ENCODE results near the gene TTLL13. TPM values are rescaled to one million over a fixed set of nuclear protein-coding genes. Genes with fewer than 3 reads are reported as not detected.
"Not testable (repeated sequence)": the region's sequence is repeated elsewhere in the genome, so short reads cannot be mapped to it uniquely, and the experiment has no call there.

Gene TTLL13
- total and polyA plus RNA-seq, 2 of the 8 experiments (the other 6 are each of a cell fraction or from before 2014, with no cell fraction given) = 0.03 TPM; not detected in 1

- H3K9ac ChIP-seq (replicated peaks in 1 of 4; ENCODE audit: extremely low read depth in 1 of 4, low read depth in 3 of 4, low read length in 3 of 4); H3K79me2 ChIP-seq (ENCODE audit: control insufficient read depth in 1 of 2, insufficient read depth in 2 of 2, low read length in 2 of 2); H2AFZ ChIP-seq (ENCODE audit: low read length); H3K4me2 ChIP-seq (ENCODE audit: insufficient read depth in 1 of 2, low read depth in 2 of 2, low read length in 2 of 2); H4K5ac ChIP-seq (ENCODE audit: insufficient read length, low read depth, low read length); H2BK20ac ChIP-seq (ENCODE audit: low read length); H2BK5ac ChIP-seq (ENCODE audit: low read depth, low read length); H4K8ac ChIP-seq (ENCODE audit: extremely low read depth, insufficient read depth, low read length); H4K91ac ChIP-seq (replicated peaks; ENCODE audit: insufficient read length, low read length); H4K20me1 ChIP-seq (replicated peaks in 1 of 2; ENCODE audit: control insufficient read depth in 1 of 2, insufficient read depth in 2 of 2, low read length in 2 of 2); H3K27me3 ChIP-seq (replicated peaks in 1 of 4; ENCODE audit: control insufficient read depth in 3 of 4, extremely low read depth in 1 of 4, insufficient read depth in 3 of 4, low read length in 3 of 4); H2AK5ac ChIP-seq (ENCODE audit: low read depth, low read length); H3K36me3 ChIP-seq (ENCODE audit: control insufficient read depth in 2 of 4, insufficient read depth in 4 of 4, low read length in 3 of 4); H3K56ac ChIP-seq (replicated peaks; ENCODE audit: insufficient read length, low read depth, low read length); H3K4me3 ChIP-seq (ENCODE audit: extremely low read depth in 1 of 4, insufficient read depth in 2 of 4, low read depth in 3 of 4, low read length in 4 of 4); H3K14ac ChIP-seq (ENCODE audit: insufficient read length); H3K4ac ChIP-seq (replicated peaks; ENCODE audit: insufficient read length, low read depth, low read length); H3K79me1 ChIP-seq (ENCODE audit: low read depth, low read length); H3K23ac ChIP-seq (ENCODE audit: insufficient read length); FAIRE-seq; H3K27ac ChIP-seq (ENCODE audit: low read depth, low read length); H3K4me1 ChIP-seq (replicated peaks in 1 of 4; ENCODE audit: control insufficient read depth in 3 of 4, insufficient read depth in 4 of 4, low read length in 3 of 4); DNase-seq (ENCODE audit: low read depth in 1 of 2, low spot score in 2 of 2); H2BK15ac ChIP-seq (ENCODE audit: low read length); H3K23me2 ChIP-seq (ENCODE audit: low read depth, low read length); H3K9me3 ChIP-seq (ENCODE audit: insufficient read depth in 2 of 2, low read depth in 1 of 2, low read length in 1 of 2); H2BK120ac ChIP-seq (replicated peaks; ENCODE audit: low read depth, low read length); H2BK12ac ChIP-seq (ENCODE audit: low read depth, low read length); H3K18ac ChIP-seq (ENCODE audit: extremely low read depth, low read length): not testable (repeated sequence)
- 94% methylated on average over 7 of the region's 12 CpGs; no CpG with 5 or more reads in 1 of the 2 experiments for WGBS, 2 experiments (ENCODE audit: extremely low coverage in 1 of 2, insufficient coverage in 1 of 2, insufficient read length in 1 of 2, insufficient replicate concordance in 2 of 2, low coverage in 1 of 2, low lambda C conversion rate in 2 of 2, missing lambda C conversion rate in 1 of 2)
- ChIA-PET CTCF (ENCODE audit: partially characterized antibody) (interaction anchor here (1.0 kb wide), 1 partner anchor 135 kb away, joined by 3 read pairs; no protein-coding TSS in a partner anchor), POLR2A (ENCODE audit: partially characterized antibody) (interaction anchor here (0.7 kb wide), 1 partner anchor 10 kb away, joined by 3 read pairs; no protein-coding TSS in a partner anchor)
Observed at GRCh38 chr15:90278467-90278866, 29.1 kb downstream of the TTLL13 start.

- not testable (repeated sequence) for FAIRE-seq; H4K5ac ChIP-seq (ENCODE audit: insufficient read length, low read depth, low read length); H2BK5ac ChIP-seq (ENCODE audit: low read depth, low read length); H3K14ac ChIP-seq (ENCODE audit: insufficient read length); H3K36me3 ChIP-seq (ENCODE audit: control insufficient read depth in 2 of 4, insufficient read depth in 4 of 4, low read length in 3 of 4); H4K8ac ChIP-seq (ENCODE audit: extremely low read depth, insufficient read depth, low read length); H3K79me2 ChIP-seq (ENCODE audit: control insufficient read depth in 1 of 2, insufficient read depth in 2 of 2, low read length in 2 of 2); H2AFZ ChIP-seq (ENCODE audit: low read length); H2BK12ac ChIP-seq (ENCODE audit: low read depth, low read length); H3K4me1 ChIP-seq (replicated peaks in 1 of 4; ENCODE audit: control insufficient read depth in 3 of 4, insufficient read depth in 4 of 4, low read length in 3 of 4); H3K9me3 ChIP-seq (ENCODE audit: insufficient read depth in 2 of 2, low read depth in 1 of 2, low read length in 1 of 2); H3K9ac ChIP-seq (replicated peaks in 1 of 4; ENCODE audit: extremely low read depth in 1 of 4, low read depth in 3 of 4, low read length in 3 of 4); H2BK120ac ChIP-seq (replicated peaks; ENCODE audit: low read depth, low read length); H3K79me1 ChIP-seq (ENCODE audit: low read depth, low read length); H3K27ac ChIP-seq (ENCODE audit: low read depth, low read length); H3K56ac ChIP-seq (replicated peaks; ENCODE audit: insufficient read length, low read depth, low read length); H3K4me3 ChIP-seq (ENCODE audit: extremely low read depth in 1 of 4, insufficient read depth in 2 of 4, low read depth in 3 of 4, low read length in 4 of 4); H4K20me1 ChIP-seq (replicated peaks in 1 of 2; ENCODE audit: control insufficient read depth in 1 of 2, insufficient read depth in 2 of 2, low read length in 2 of 2); H3K4me2 ChIP-seq (ENCODE audit: insufficient read depth in 1 of 2, low read depth in 2 of 2, low read length in 2 of 2); H3K23me2 ChIP-seq (ENCODE audit: low read depth, low read length); H3K27me3 ChIP-seq (replicated peaks in 1 of 4; ENCODE audit: control insufficient read depth in 3 of 4, extremely low read depth in 1 of 4, insufficient read depth in 3 of 4, low read length in 3 of 4); H2AK5ac ChIP-seq (ENCODE audit: low read depth, low read length); DNase-seq (ENCODE audit: low read depth in 1 of 2, low spot score in 2 of 2); H3K18ac ChIP-seq (ENCODE audit: extremely low read depth, low read length); H3K4ac ChIP-seq (replicated peaks; ENCODE audit: insufficient read length, low read depth, low read length); H3K23ac ChIP-seq (ENCODE audit: insufficient read length); H2BK15ac ChIP-seq (ENCODE audit: low read length); H4K91ac ChIP-seq (replicated peaks; ENCODE audit: insufficient read length, low read length); H2BK20ac ChIP-seq (ENCODE audit: low read length)
- ChIA-PET POLR2A (ENCODE audit: partially characterized antibody) (interaction anchor here (1.0 kb wide), 3 partner anchors 9 to 139 kb away, joined by 3 to 4 read pairs (median 3); no protein-coding TSS in a partner anchor), CTCF (ENCODE audit: partially characterized antibody) (interaction anchor here (1.1 to 2.7 kb wide), 4 partner anchors 9 to 201 kb away, joined by 3 to 9 read pairs (median 6); no protein-coding TSS in a partner anchor)
- 92% methylated on average over 5 of the region's 5 CpGs; no CpG with 5 or more reads in 1 of the 2 experiments for WGBS, 2 experiments (ENCODE audit: extremely low coverage in 1 of 2, insufficient coverage in 1 of 2, insufficient read length in 1 of 2, insufficient replicate concordance in 2 of 2, low coverage in 1 of 2, low lambda C conversion rate in 2 of 2, missing lambda C conversion rate in 1 of 2)
Observed at GRCh38 chr15:90280743-90281142, 31.4 kb downstream of the TTLL13 start.
